HCT116 (cell line): ENCODE results near the gene SPR. TPM values are rescaled to one million over a fixed set of nuclear protein-coding genes. Genes with fewer than 3 reads are reported as not detected.

Experiments
- ATAC-seq: fragments of 200-7000 bp; cut with Tn5 transposase; 2 replicates; pipeline ENCODE4 v1.9.1; 2020; ENCODE audit warnings: mild to moderate bottlenecking, moderate library complexity
- BruUV-seq: library from RNA; stranded (reverse); fragments of 400-500 nt; replicated peaks from 2 replicates; lab custom pipeline; 2021; lab: Mats Ljungman, UMichigan
- CTCF ChIA-PET: fragments of 300-600 bp; sonication (Branson Sonifier 250); formaldehyde crosslinking; loops from one replicate; lab custom pipeline; 2021; ENCODE audit warnings: antibody characterized with exemption; lab: Charles Lee
- POLR2A ChIA-PET: fragments of 300-600, 350-600 bp; sonication (Branson Sonifier 250); formaldehyde crosslinking; loops from one replicate; lab custom pipeline; 2021; ENCODE audit warnings: antibody characterized with exemption; lab: Charles Lee
- RAD21 ChIA-PET, 2 experiments: fragments of 300-600 bp; sonication (Branson Sonifier 250); formaldehyde crosslinking; loops; one replicate each; lab custom pipeline; 2023; ENCODE audit warnings: low total read pairs in 2 of 2; ENCODE audit not compliant: uncharacterized antibody in 2 of 2, unreplicated experiment in 2 of 2, low non-redundant PET in 1 of 2; lab: Charles Lee
- DNase-seq: peaks from one replicate; pipeline ENCODE4 v3.0.0-alpha.2; 2010; ENCODE audit warnings: low read depth, low spot score
- H2AFZ ChIP-seq: fragments of 200-600 bp; shearing (Covaris generic), sonication (generic); 2 replicates; pipeline ENCODE4 v1.6.1; 2017; ENCODE audit warnings: low read depth, mixed run types, mixed read lengths, antibody characterized with exemption, low read length; ENCODE audit not compliant: poor library complexity, severe bottlenecking
- H3K27ac ChIP-seq: 2 replicates; pipeline ENCODE4 v1.5.1; 2012; ENCODE audit warnings: low read depth, low read length
- H3K27me3 ChIP-seq: fragments of 200-600 bp; sonication (generic); 2 replicates; pipeline ENCODE4 v1.6.1; 2016; ENCODE audit warnings: mixed run types, low read length, mixed read lengths; ENCODE audit not compliant: insufficient read depth
- H3K36me3 ChIP-seq, 2 experiments: fragments of 200-500 bp in 1 of 2; fragments of 200-600 bp in 1 of 2; sonication (Bioruptor generic) in 1 of 2; sonication (generic) in 1 of 2; 2 replicates each; pipeline versions ENCODE4 v1.5.1 to v1.6.1; 2014 to 2016; ENCODE audit warnings: low read length in 2 of 2, inconsistent platforms in 1 of 2, mixed read lengths in 1 of 2, mixed run types in 1 of 2; ENCODE audit not compliant: insufficient read depth in 2 of 2, control insufficient read depth in 1 of 2
- H3K4me1 ChIP-seq, 2 experiments: fragments of 200-600 bp in 1 of 2; sonication (generic) in 1 of 2; 2 replicates each; pipeline versions ENCODE4 v1.5.1 to v1.6.1; 2012 to 2017; ENCODE audit warnings: low read length in 2 of 2, inconsistent platforms in 1 of 2, mild to moderate bottlenecking in 1 of 2, mixed read lengths in 1 of 2, mixed run types in 1 of 2, moderate library complexity in 1 of 2; ENCODE audit not compliant: insufficient read depth in 2 of 2, control insufficient read depth in 1 of 2
- H3K4me2 ChIP-seq: fragments of 200-600 bp; sonication (generic); 2 replicates; pipeline ENCODE4 v1.6.1; 2017; ENCODE audit warnings: mixed run types, low read length, mixed read lengths
- H3K4me3 ChIP-seq, 2 experiments: fragments of 200-600 bp in 1 of 2; sonication (generic) in 1 of 2; replicated peaks in 1 of 2; 2 replicates each; pipeline ENCODE4 v1.5.1; 2011 to 2016; ENCODE audit warnings: low read length in 2 of 2, control low read depth in 1 of 2, low read depth in 1 of 2, mild to moderate bottlenecking in 1 of 2, mixed read lengths in 1 of 2, mixed run types in 1 of 2
- H3K79me2 ChIP-seq: fragments of 200-600 bp; sonication (generic); 2 replicates; pipeline ENCODE4 v1.6.1; 2017; ENCODE audit warnings: mild to moderate bottlenecking, mixed run types, low read length, moderate library complexity, mixed read lengths; ENCODE audit not compliant: insufficient read depth
- H3K9ac ChIP-seq: fragments of 200-600 bp; sonication (generic); 2 replicates; pipeline ENCODE4 v1.6.1; 2016; ENCODE audit warnings: low read length, mixed read lengths
- H3K9me2 ChIP-seq: fragments of 200-600 bp; sonication (generic), shearing (Covaris generic); 2 replicates; pipeline ENCODE4 v1.6.1; 2017; ENCODE audit warnings: mixed run types, mild to moderate bottlenecking, moderate library complexity; ENCODE audit not compliant: insufficient read depth
- H3K9me3 ChIP-seq, 2 experiments: fragments of 200-500 bp in 1 of 2; fragments of 200-600 bp in 1 of 2; sonication (Bioruptor generic) in 1 of 2; sonication (generic) in 1 of 2; 2 replicates each; pipeline ENCODE4 v1.6.1; 2014 to 2017; ENCODE audit warnings: low read length in 2 of 2, mixed read lengths in 2 of 2, inconsistent platforms in 1 of 2, low read depth in 1 of 2, mild to moderate bottlenecking in 1 of 2, mixed run types in 1 of 2, moderate library complexity in 1 of 2; ENCODE audit not compliant: control insufficient read depth in 1 of 2, insufficient read depth in 1 of 2
- H4K20me1 ChIP-seq: fragments of 200-600 bp; sonication (generic), shearing (Covaris generic); 2 replicates; pipeline ENCODE4 v1.6.1; 2017; ENCODE audit warnings: mixed run types, mild to moderate bottlenecking, moderate library complexity; ENCODE audit not compliant: insufficient read depth
- CBX3 ChIP-seq: IDR thresholded peaks from 2 replicates; pipeline ENCODE4 v1.6.1; 2012; ENCODE audit warnings: low read depth
- CEBPB ChIP-seq: IDR thresholded peaks from 2 replicates; pipeline ENCODE4 v1.6.1; 2012; ENCODE audit warnings: low read depth
- EGR1 ChIP-seq: IDR thresholded peaks from 2 replicates; pipeline ENCODE4 v1.6.1; 2012; ENCODE audit warnings: low read depth
- ELF1 ChIP-seq: IDR thresholded peaks from 2 replicates; pipeline ENCODE4 v1.6.1; 2012; ENCODE audit warnings: low read depth, borderline replicate concordance
- EZH2phosphoT487 ChIP-seq: fragments of 200-600 bp; IDR thresholded peaks from 2 replicates; pipeline ENCODE4 v1.6.1; 2018; ENCODE audit warnings: antibody characterized with exemption, borderline replicate concordance
- FOSL1 ChIP-seq: IDR thresholded peaks from 2 replicates; pipeline ENCODE4 v1.6.1; 2012; ENCODE audit warnings: low read depth
- POLR2AphosphoS5 ChIP-seq: IDR thresholded peaks from 2 replicates; pipeline ENCODE4 v1.6.1; 2011; ENCODE audit warnings: mild to moderate bottlenecking, low read depth, low read length, moderate library complexity
- RAD21 ChIP-seq: IDR thresholded peaks from 2 replicates; pipeline ENCODE4 v1.6.1; 2012; ENCODE audit warnings: low read depth, mild to moderate bottlenecking
- SIN3A ChIP-seq: IDR thresholded peaks from 2 replicates; pipeline ENCODE4 v1.6.1; 2012; ENCODE audit warnings: low read depth
- SP1 ChIP-seq: IDR thresholded peaks from 2 replicates; pipeline ENCODE4 v1.6.1; 2012; ENCODE audit warnings: low read depth
- YY1 ChIP-seq: IDR thresholded peaks from 2 replicates; pipeline ENCODE4 v1.6.1; 2011; ENCODE audit warnings: low read length, low read depth, moderate library complexity, mild to moderate bottlenecking; ENCODE audit not compliant: insufficient replicate concordance; ENCODE audit errors: extremely low read depth
- ZFX ChIP-seq: fragments of 450-650 bp; IDR thresholded peaks from 2 replicates; pipeline ENCODE4 v1.6.1; 2017
- ZNF274 ChIP-seq: fragments of 200-500 bp; sonication (Bioruptor generic); IDR thresholded peaks from 2 replicates; pipeline ENCODE4 v1.6.1; 2014; ENCODE audit warnings: mild to moderate bottlenecking, low read depth, low read length, inconsistent platforms
- intact Hi-C: fragments of 100-400 bp; cut with micrococcal nuclease; formaldehyde crosslinking; loops from 2 replicates; pipeline ENCODE4 v1.10.0; 2022
- total RNA-seq: library from RNA; stranded (reverse); gene quantifications from one replicate; pipeline ENCODE4 v1.2.1, GENCODE V29; 2021; ENCODE audit not compliant: unreplicated experiment
- TF ChIP-seq, protein P1 (sequence below): IDR thresholded peaks from 2 replicates; pipeline ENCODE4 v1.6.1; 2012
- TF ChIP-seq, protein P2 (sequence below): IDR thresholded peaks from 2 replicates; pipeline ENCODE4 v1.6.1; 2012
- TF ChIP-seq, protein P3 (sequence below): IDR thresholded peaks from 2 replicates; pipeline ENCODE4 v1.6.1; 2012; ENCODE audit warnings: low read depth

SPR gene
- total RNA-seq, 1 experiment from 2014 or later = 66.9 TPM

DNA sequence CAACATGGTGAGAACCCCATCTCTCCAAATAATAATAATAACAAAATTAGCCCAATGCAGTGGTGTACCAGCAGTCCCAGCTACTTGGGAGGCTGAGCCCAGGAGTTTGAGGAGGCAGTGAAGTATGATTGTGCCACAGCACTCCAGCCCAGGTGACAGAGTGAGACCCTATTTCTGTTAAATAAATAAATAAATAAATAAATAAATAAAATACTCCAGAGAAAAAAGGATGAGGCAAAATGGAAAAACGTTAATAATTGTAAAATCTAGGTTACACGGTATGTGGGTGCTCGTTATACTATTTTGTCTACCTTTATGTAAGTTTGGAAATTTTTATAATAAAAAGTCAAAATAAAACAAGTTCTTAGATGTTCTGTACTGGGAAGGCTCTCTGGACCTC, 21.5 kb downstream of the SPR start:
- H3K9ac ChIP-seq = no peak overlapping the region
- no peak overlapping the region for H2AFZ ChIP-seq
- H3K4me3 ChIP-seq = no peak overlapping the region
- no peak for DNase-seq
- TF ChIP-seq, protein P1, sequence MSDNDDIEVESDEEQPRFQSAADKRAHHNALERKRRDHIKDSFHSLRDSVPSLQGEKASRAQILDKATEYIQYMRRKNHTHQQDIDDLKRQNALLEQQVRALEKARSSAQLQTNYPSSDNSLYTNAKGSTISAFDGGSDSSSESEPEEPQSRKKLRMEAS = no peak
- TF ChIP-seq ELF1 = no peak
- H3K9me2 ChIP-seq = no peaks in the 10 kb centered on the region
- no peak overlapping the region for H3K4me2 ChIP-seq
- ATAC-seq = no peak
- intact Hi-C loops = loop anchor here (5.0 kb wide), 1 partner anchor 269 kb away; no protein-coding TSS in a partner anchor
- CTCF ChIA-PET = no interaction called here
- POLR2A ChIA-PET = no interaction called here
- peaks cover 0 to 3% of the 10 kb centered on the region in 2 experiments; a peak in 1 of 4 replicates for H3K4me1 ChIP-seq
- RAD21 ChIA-PET = no interaction called here
- BruUV-seq = no TSS peak
- H3K79me2 ChIP-seq = no peaks in the 10 kb centered on the region
- H3K27me3 ChIP-seq = peaks cover 17% of the 10 kb centered on the region; the same call in 1 of the 2 replicates
- H3K36me3 ChIP-seq = no peaks in the 10 kb centered on the region
- no peaks in the 10 kb centered on the region for H4K20me1 ChIP-seq
- no peaks in the 10 kb centered on the region for H3K9me3 ChIP-seq
- H3K27ac ChIP-seq = no peak overlapping the region

DNA sequence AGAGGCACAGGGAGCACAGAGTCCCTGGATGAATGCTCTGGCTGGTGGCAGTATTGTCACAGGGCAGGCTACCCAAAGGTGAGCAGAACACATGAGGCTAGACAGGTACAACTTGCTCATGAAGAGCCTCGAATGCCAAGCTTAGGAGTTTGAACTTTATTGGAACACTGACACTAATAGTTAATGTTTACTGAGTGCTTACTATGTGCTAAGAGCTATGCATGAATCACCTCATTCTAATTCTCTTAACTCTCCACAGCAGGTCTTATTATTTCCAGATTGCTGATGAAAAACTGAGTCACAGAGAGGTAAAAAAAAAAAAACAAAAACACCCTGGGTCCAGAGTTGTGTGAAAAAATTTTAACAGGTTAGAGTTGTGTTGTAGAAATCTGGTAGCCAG, 24.0 kb downstream of the SPR start:
- DNase-seq (no peak), ATAC-seq (no peak)
- H4K20me1 ChIP-seq = no peaks in the 10 kb centered on the region
- no peaks in the 10 kb centered on the region for H3K79me2 ChIP-seq
- intact Hi-C loops = no loop called here
- peaks cover 17% of the 10 kb centered on the region; the same call in 1 of the 2 replicates for H3K27me3 ChIP-seq
- H3K27ac ChIP-seq = no peak overlapping the region
- H3K4me3 ChIP-seq = no peak overlapping the region
- RAD21 ChIA-PET = no interaction called here
- no TSS peak for BruUV-seq
- H3K4me2 ChIP-seq = no peak overlapping the region
- peaks cover 6 to 13% of the 10 kb centered on the region in 2 experiments; a peak in 3 of 4 replicates for H3K4me1 ChIP-seq
- POLR2A ChIA-PET = no interaction called here
- CTCF ChIA-PET = no interaction called here
- no peak overlapping the region for H3K9ac ChIP-seq
- TF ChIP-seq, protein P2, sequence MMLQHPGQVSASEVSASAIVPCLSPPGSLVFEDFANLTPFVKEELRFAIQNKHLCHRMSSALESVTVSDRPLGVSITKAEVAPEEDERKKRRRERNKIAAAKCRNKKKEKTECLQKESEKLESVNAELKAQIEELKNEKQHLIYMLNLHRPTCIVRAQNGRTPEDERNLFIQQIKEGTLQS = no peak
- TF ChIP-seq ZNF274 = no peak
- TF ChIP-seq EZH2phosphoT487 = no peak
- no peak for TF ChIP-seq ZFX
- no peak for TF ChIP-seq RAD21
- TF ChIP-seq, protein P3, sequence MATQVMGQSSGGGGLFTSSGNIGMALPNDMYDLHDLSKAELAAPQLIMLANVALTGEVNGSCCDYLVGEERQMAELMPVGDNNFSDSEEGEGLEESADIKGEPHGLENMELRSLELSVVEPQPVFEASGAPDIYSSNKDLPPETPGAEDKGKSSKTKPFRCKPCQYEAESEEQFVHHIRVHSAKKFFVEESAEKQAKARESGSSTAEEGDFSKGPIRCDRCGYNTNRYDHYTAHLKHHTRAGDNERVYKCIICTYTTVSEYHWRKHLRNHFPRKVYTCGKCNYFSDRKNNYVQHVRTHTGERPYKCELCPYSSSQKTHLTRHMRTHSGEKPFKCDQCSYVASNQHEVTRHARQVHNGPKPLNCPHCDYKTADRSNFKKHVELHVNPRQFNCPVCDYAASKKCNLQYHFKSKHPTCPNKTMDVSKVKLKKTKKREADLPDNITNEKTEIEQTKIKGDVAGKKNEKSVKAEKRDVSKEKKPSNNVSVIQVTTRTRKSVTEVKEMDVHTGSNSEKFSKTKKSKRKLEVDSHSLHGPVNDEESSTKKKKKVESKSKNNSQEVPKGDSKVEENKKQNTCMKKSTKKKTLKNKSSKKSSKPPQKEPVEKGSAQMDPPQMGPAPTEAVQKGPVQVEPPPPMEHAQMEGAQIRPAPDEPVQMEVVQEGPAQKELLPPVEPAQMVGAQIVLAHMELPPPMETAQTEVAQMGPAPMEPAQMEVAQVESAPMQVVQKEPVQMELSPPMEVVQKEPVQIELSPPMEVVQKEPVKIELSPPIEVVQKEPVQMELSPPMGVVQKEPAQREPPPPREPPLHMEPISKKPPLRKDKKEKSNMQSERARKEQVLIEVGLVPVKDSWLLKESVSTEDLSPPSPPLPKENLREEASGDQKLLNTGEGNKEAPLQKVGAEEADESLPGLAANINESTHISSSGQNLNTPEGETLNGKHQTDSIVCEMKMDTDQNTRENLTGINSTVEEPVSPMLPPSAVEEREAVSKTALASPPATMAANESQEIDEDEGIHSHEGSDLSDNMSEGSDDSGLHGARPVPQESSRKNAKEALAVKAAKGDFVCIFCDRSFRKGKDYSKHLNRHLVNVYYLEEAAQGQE = no peak
- no peak for TF ChIP-seq EGR1
- TF ChIP-seq YY1 = no peak
- TF ChIP-seq ELF1 = no peak
- no peak for TF ChIP-seq FOSL1
- TF ChIP-seq CEBPB = no peak
- TF ChIP-seq CBX3 = no peak
- TF ChIP-seq, protein P1 = no peak
- no peak for TF ChIP-seq POLR2AphosphoS5
- TF ChIP-seq SP1 = no peak
- TF ChIP-seq SIN3A = no peak
- no peaks in the 10 kb centered on the region for H3K9me3 ChIP-seq
- H3K36me3 ChIP-seq = no peaks in the 10 kb centered on the region
- H3K9me2 ChIP-seq = no peaks in the 10 kb centered on the region
- H2AFZ ChIP-seq = no peak overlapping the region
